Tibial nerve (tissue), 4 donors: Measurements from ENCODE around the gene GRIK4. TPM values are rescaled to one million over a fixed set of nuclear protein-coding genes. Genes with fewer than 3 reads are reported as not detected.

ENCODE experiments used
- DNase-seq, 2 donors: peaks; one replicate each; pipeline ENCODE4 v3.0.0-alpha.2; 2019; ENCODE audit warnings: low spot score in 2 of 2
- H3K27ac ChIP-seq, 4 donors: fragments of 200-600 bp; sonication (generic) in 3 of 4; one replicate each; pipeline ENCODE4 v1.5.1; 2017 to 2019; ENCODE audit warnings: mild to moderate bottlenecking in 1 of 4
- H3K27me3 ChIP-seq, 2 donors: fragments of 200-600 bp; sonication (generic) in 1 of 2; one replicate each; pipeline versions ENCODE4 v1.5.1 to v1.6.0; 2017 to 2019
- H3K36me3 ChIP-seq, 3 donors: fragments of 200-600 bp; sonication (generic); one replicate each; pipeline ENCODE4 v1.5.1; 2018 to 2019
- H3K4me1 ChIP-seq, 4 donors: fragments of 200-600 bp; sonication (generic) in 3 of 4; one replicate each; pipeline ENCODE4 v1.5.1; 2017 to 2019
- H3K4me3 ChIP-seq, 4 donors: fragments of 200-600 bp; sonication (generic) in 3 of 4; one replicate each; pipeline ENCODE4 v1.5.1; 2017 to 2019; ENCODE audit warnings: mild to moderate bottlenecking in 1 of 4, moderate library complexity in 1 of 4
- H3K9me3 ChIP-seq, 4 donors: fragments of 200-600 bp; sonication (generic) in 3 of 4; one replicate each; pipeline ENCODE4 v1.5.1; 2017 to 2019
- CTCF ChIP-seq, 5 experiments: fragments of 200-600 bp in 3 of 5; fragments of 450-650 bp in 2 of 5; sonication (generic) in 3 of 5; IDR thresholded peaks; one replicate each; pipeline ENCODE4 v1.5.1; 2016 to 2019; ENCODE audit warnings: antibody characterized with exemption in 5 of 5, mild to moderate bottlenecking in 3 of 5, moderate library complexity in 2 of 5
- EP300 ChIP-seq, 2 donors: sonication (generic); formaldehyde crosslinking; IDR thresholded peaks; one replicate each; pipeline ENCODE4 v1.6.1; 2017; ENCODE audit warnings: antibody characterized with exemption in 2 of 2, mild to moderate bottlenecking in 1 of 2
- POLR2A ChIP-seq, 2 donors: fragments of 450-650 bp; IDR thresholded peaks; one replicate each; pipeline ENCODE4 v1.6.1; 2017; ENCODE audit warnings: antibody characterized with exemption in 2 of 2, mild to moderate bottlenecking in 2 of 2, moderate library complexity in 2 of 2
- WGBS, 2 donors: methylation state at CpG; one replicate each; pipeline ENCODE4 v1.1.5; 2018; 5-methylcytosine and 5-hydroxymethylcytosine counted together
- total RNA-seq, 4 donors: library from RNA; depleted of rRNA; stranded (reverse); fragments of >200 nt; gene quantifications; one replicate each; pipeline ENCODE4 v1.1.0, GENCODE V29; 2016

GRIK4 gene
- total RNA-seq, 4 donors from 2014 or later, result 0.22 to 0.98 TPM; not detected in 2

GRCh38 chr11:120858740-120859139, 347.2 kb downstream of the GRIK4 start:
- no peaks in the 10 kb centered on the region for H3K9me3 ChIP-seq
- TF ChIP-seq EP300 (IDR thresholded peaks at IDR 0.05) (no peak), POLR2A (IDR thresholded peaks at IDR 0.05) (no peak), CTCF (IDR thresholded peaks at IDR 0.05) (no peak)
- 34 to 35% methylated on average over 3 of the region's 3 CpGs for WGBS, 2 donors
- H3K36me3 ChIP-seq, result no peaks in the 10 kb centered on the region
- no peak for DNase-seq
- H3K27ac ChIP-seq, result no peak overlapping the region
- H3K27me3 ChIP-seq, result no peaks in the 10 kb centered on the region
- no peaks in the 10 kb centered on the region for H3K4me1 ChIP-seq
- no peak overlapping the region for H3K4me3 ChIP-seq

- H3K27ac ChIP-seq, result no peak overlapping the region
- H3K27me3 ChIP-seq, result no peaks in the 10 kb centered on the region
- WGBS, 2 donors, result 87 to 94% methylated on average over 7 of the region's 7 CpGs
- no peaks in the 10 kb centered on the region for H3K4me1 ChIP-seq
- H3K4me3 ChIP-seq, result no peak overlapping the region
- DNase-seq, result no peak
- TF ChIP-seq EP300 (IDR thresholded peaks at IDR 0.05) (no peak), POLR2A (IDR thresholded peaks at IDR 0.05) (no peak), CTCF (IDR thresholded peaks at IDR 0.05) (no peak)
- H3K9me3 ChIP-seq, result no peaks in the 10 kb centered on the region
- no peaks in the 10 kb centered on the region for H3K36me3 ChIP-seq
Observed at GRCh38 chr11:120859552-120860295, 348.2 kb downstream of the GRIK4 start.

- WGBS, 2 donors, result 85 to 90% methylated on average over 2 of the region's 2 CpGs
- Histone ChIP-seq H3K27ac (no peak overlapping the region), H3K36me3 (no peaks in the 10 kb centered on the region), H3K27me3 (peaks cover 0 to 9% of the 10 kb centered on the region in 2 donors), H3K4me1 (no peaks in the 10 kb centered on the region), H3K9me3 (no peaks in the 10 kb centered on the region), H3K4me3 (no peak overlapping the region)
- no peak for DNase-seq
- TF ChIP-seq EP300 (IDR thresholded peaks at IDR 0.05) (no peak), CTCF (IDR thresholded peaks at IDR 0.05) (no peak), POLR2A (IDR thresholded peaks at IDR 0.05) (no peak)
Observed at GRCh38 chr11:120863359-120863758, 351.8 kb downstream of the GRIK4 start.

- H3K4me3 ChIP-seq, result no peak overlapping the region
- H3K4me1 ChIP-seq, result no peaks in the 10 kb centered on the region
- no peak for DNase-seq
- 67 to 72% methylated on average over 8 of the region's 8 CpGs for WGBS, 2 donors
- H3K36me3 ChIP-seq, result no peaks in the 10 kb centered on the region
- H3K27ac ChIP-seq, result no peak overlapping the region
- H3K27me3 ChIP-seq, result peaks cover 0 to 9% of the 10 kb centered on the region in 2 donors
- no peaks in the 10 kb centered on the region for H3K9me3 ChIP-seq
- TF ChIP-seq CTCF (IDR thresholded peaks at IDR 0.05) (no peak), POLR2A (IDR thresholded peaks at IDR 0.05) (no peak), EP300 (IDR thresholded peaks at IDR 0.05) (no peak)
Observed at GRCh38 chr11:120867024-120867423, 355.5 kb downstream of the GRIK4 start.

GRCh38 chr11:120867531-120867930, 356.0 kb downstream of the GRIK4 start:
- WGBS, 2 donors, result 63 to 66% methylated on average over 11 of the region's 11 CpGs
- H3K4me1 ChIP-seq, result no peaks in the 10 kb centered on the region

More at GRCh38 chr11:120867531-120867930, 356.0 kb downstream of the GRIK4 start:
- DNase-seq, result no peak
- no peak overlapping the region for H3K27ac ChIP-seq
- peaks cover 0 to 9% of the 10 kb centered on the region in 2 donors for H3K27me3 ChIP-seq
- H3K36me3 ChIP-seq, result no peaks in the 10 kb centered on the region
- H3K9me3 ChIP-seq, result no peaks in the 10 kb centered on the region
- no peak overlapping the region for H3K4me3 ChIP-seq
- no peak for TF ChIP-seq CTCF (IDR thresholded peaks at IDR 0.05)
- TF ChIP-seq POLR2A (IDR thresholded peaks at IDR 0.05), result no peak
- no peak for TF ChIP-seq EP300 (IDR thresholded peaks at IDR 0.05)
